Gastrocnemius medialis (tissue), 4 donors: ENCODE data around the gene LNPEP.

ENCODE experiments used
- POLR2A ChIP-seq, 2 donors: fragments of 450-650 bp; IDR thresholded peaks; one replicate each; pipeline ENCODE4 v1.6.1; 2017; ENCODE audit warnings: antibody characterized with exemption in 2 of 2, mild to moderate bottlenecking in 2 of 2, moderate library complexity in 2 of 2
- TF ChIP-seq, protein P1 (sequence below), 5 experiments: fragments of 450-650 bp in 3 of 5; fragments of 200-600 bp in 2 of 5; sonication (generic) in 2 of 5; IDR thresholded peaks in 4 of 5; conservative IDR thresholded peaks in 1 of 5; 1 replicate in 4 of 5; 2 replicates in 1 of 5; pipeline ENCODE4 v1.5.1; 2016 to 2019; ENCODE audit warnings: antibody characterized with exemption in 5 of 5, mild to moderate bottlenecking in 3 of 5, moderate library complexity in 3 of 5

DNA sequence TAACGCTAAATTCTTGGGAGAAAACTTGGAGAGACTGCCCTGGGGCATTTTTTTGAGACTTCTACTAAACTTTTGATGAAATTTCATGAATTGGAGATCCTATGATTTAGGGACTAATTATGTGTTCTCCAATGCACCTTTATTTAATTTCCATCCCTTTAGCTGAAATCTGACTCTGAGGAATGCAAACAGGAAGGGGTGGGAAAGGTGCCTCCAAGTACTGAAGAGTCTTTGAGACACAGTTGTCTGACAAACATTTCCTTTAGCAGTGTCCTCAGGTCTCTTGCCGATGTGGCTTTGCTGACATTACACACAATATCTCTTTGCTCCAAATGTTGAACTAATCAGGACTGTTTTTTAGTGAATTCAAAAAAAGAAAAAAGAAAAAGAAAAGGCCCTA lies 129.6 kb downstream of the LNPEP start:
- TF ChIP-seq, protein P1, sequence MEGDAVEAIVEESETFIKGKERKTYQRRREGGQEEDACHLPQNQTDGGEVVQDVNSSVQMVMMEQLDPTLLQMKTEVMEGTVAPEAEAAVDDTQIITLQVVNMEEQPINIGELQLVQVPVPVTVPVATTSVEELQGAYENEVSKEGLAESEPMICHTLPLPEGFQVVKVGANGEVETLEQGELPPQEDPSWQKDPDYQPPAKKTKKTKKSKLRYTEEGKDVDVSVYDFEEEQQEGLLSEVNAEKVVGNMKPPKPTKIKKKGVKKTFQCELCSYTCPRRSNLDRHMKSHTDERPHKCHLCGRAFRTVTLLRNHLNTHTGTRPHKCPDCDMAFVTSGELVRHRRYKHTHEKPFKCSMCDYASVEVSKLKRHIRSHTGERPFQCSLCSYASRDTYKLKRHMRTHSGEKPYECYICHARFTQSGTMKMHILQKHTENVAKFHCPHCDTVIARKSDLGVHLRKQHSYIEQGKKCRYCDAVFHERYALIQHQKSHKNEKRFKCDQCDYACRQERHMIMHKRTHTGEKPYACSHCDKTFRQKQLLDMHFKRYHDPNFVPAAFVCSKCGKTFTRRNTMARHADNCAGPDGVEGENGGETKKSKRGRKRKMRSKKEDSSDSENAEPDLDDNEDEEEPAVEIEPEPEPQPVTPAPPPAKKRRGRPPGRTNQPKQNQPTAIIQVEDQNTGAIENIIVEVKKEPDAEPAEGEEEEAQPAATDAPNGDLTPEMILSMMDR (IDR thresholded peaks at IDR 0.05 in 4 of 5, conservative IDR thresholded peaks at IDR 0.05 in 1 of 5) = no peak
- no peak for TF ChIP-seq POLR2A (IDR thresholded peaks at IDR 0.05)
